Right ventricle myocardium superior (tissue), 1 donor: Measurements from ENCODE around the gene CAMK1G. TPM values are rescaled to one million over a fixed set of nuclear protein-coding genes. Genes with fewer than 3 reads are reported as not detected.

Experiments used
- ATAC-seq: fragments of 200-7000 bp; cut with Tn5 transposase; one replicate; pipeline ENCODE4 v1.9.1; 2020; ENCODE audit warnings: mild to moderate bottlenecking; ENCODE audit not compliant: poor library complexity
- DNase-seq: peaks from one replicate; pipeline ENCODE4 v3.0.0-alpha.2; 2020
- intact Hi-C: fragments of 100-400 bp; cut with DNase I; formaldehyde crosslinking; loops from one replicate; pipeline ENCODE4 v1.11.2; 2022
- total RNA-seq: library from RNA; stranded (reverse); fragmentation: NEBNext Ultra II Directional; extraction: Animal tissue kit (Norgen Biotek cat#: 25700); gene quantifications from one replicate; pipeline ENCODE4 v1.2.1, GENCODE V29; 2021
- donor health status: DM: no; HTN: yes; CAD: no; lungs with severe emphysema.

CAMK1G gene
- total RNA-seq, 1 donor from 2014 or later: not detected

GRCh38 chr1:209560952-209561351 lies 22.6 kb upstream of the CAMK1G start:
- intact Hi-C loops: loop anchor here (10.0 kb wide), 1 partner anchor 356 kb away; no protein-coding TSS in a partner anchor
- DNase-seq: no peak
- no peak for ATAC-seq

DNA sequence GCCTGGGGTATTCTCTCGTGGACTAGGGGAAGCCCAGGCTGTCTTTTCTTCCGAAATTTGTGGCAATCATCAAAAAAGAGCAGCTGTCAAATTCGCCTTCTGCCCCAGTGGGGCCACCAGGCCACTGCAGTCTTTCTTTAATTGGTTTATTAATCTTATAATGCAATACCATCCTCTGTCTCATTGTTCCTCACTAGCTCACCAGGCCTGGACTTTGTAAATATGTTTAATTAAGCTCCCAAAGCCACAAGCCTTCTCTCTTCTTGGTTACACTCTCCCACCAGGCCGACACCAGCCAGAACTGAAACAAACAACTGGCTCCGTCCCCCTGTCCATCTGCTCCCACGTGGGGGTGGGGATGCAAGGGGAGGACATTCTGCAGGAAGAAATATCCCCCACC lies 22.0 kb upstream of the CAMK1G start:
- intact Hi-C loops: loop anchor here (10.0 kb wide), 1 partner anchor 357 kb away; no protein-coding TSS in a partner anchor
- DNase-seq (no peak), ATAC-seq (no peak)

GRCh38 chr1:209564849-209565248 lies 18.7 kb upstream of the CAMK1G start:
- DNase-seq: no peak
- intact Hi-C loops: loop anchor here (10.0 kb wide), 1 partner anchor 360 kb away; no protein-coding TSS in a partner anchor
- ATAC-seq: no peak

- peak; percentile 87 for ATAC-seq
These were observed 17.5 kb upstream of the CAMK1G start for GRCh38 chr1:209565759-209566678.

DNA sequence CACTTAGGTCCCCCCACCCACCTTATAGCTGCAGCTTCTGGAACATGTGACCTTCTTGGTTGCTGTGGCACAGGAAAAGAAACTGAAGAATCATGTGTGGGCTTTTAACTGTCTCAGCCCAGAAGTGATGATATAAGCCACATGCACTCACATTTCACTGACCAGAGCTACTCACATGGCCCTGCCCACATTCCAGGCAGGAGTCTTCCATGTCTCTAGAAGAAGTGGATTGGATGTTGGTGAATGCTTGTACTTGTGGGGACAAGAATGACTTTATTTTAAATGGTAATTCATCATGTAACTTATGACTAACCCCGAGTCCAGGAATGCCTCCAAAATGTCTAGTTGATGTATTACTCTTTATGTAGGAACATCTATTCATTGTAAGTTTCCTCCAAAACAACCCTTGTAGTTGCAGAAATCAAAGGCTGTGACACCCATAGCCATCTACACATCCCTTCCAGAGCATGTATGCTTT lies 15.8 kb upstream of the CAMK1G start:
- ATAC-seq: no peak
- DNase-seq: no peak
- intact Hi-C loops: loop anchor here (10.0 kb wide), 1 partner anchor 363 kb away; no protein-coding TSS in a partner anchor

More at GRCh38 chr1:209565759-209566678, 17.5 kb upstream of the CAMK1G start:
- intact Hi-C loops: loop anchor here (10.0 kb wide), 1 partner anchor 361 kb away; no protein-coding TSS in a partner anchor
- peak; percentile 80 for DNase-seq

GRCh38 chr1:209569455-209570207 lies 13.9 kb upstream of the CAMK1G start:
- DNase-seq (peak; percentile 83), ATAC-seq (peak; percentile 79)
- intact Hi-C loops: loop anchor here (10.0 kb wide), 2 partner anchors 365 to 415 kb away; no protein-coding TSS in a partner anchor

GRCh38 chr1:209570743-209571142 lies 12.8 kb upstream of the CAMK1G start:
- intact Hi-C loops: loop anchor here (10.0 kb wide), 1 partner anchor 414 kb away; no protein-coding TSS in a partner anchor
- ATAC-seq: no peak
- DNase-seq: no peak

DNA sequence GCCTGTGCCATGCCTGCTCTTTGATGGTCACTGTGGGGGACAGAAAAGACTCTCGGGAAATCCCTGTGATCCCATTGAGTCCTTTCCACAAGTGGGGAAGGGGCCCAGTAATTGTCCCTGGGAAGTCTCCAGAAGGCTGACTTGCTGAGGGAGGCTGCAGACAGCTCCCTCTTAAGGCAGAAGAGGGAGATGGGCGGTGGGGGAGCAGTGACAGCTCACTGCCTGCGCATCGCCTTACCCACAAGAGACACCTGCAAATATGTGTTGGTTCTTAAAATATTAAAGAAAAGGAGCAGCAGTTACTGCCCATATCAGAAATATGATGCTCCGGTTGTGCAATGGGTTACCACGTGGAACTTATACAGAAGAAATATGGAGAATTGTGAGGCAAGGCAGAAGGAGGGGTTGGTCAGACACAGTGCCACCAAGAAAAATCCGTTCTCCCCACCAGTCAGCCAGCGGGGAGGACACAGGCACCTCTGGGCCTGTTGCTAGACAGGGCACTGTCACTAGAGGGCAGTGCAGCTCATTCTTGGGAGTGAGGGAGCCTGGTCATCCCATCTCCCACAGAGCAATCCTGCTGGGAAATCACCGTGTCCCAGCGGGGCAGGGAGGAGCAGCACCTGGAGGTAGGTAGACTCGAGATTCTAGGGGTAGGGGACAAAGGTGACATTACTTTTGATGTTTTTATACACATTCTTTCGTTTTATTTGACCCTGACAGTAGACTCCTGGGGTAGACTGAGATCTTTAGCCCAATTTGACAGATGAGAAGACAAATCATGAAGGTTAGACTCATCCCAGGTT lies 6.9 kb upstream of the CAMK1G start:
- intact Hi-C loops: loop anchor here (2.0 to 10.0 kb wide), 3 partner anchors 116 to 408 kb away; no protein-coding TSS in a partner anchor
- DNase-seq (peak; percentile 81), ATAC-seq (peak; percentile 97)

DNA sequence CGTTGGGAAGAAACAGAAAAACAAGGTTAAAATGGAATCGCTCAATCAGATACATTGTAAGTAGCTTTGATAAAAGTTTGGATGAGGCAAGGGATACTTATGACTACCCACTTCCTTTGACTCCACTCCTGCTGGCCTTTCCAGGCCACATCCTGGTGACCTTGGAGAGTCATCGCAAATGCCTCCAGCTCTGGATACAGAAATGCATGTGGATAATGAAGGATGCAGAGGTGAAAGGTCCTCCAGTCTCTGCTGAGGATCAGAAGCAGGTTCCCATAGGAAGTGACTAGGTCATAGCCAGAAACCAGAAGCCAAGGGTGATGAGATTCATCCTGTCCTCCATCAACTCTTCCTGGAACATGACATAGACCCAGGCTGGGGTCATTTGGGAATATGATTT lies 6.2 kb upstream of the CAMK1G start:
- intact Hi-C loops: loop anchor here (2.0 to 10.0 kb wide), 3 partner anchors 115 to 407 kb away; no protein-coding TSS in a partner anchor
- ATAC-seq (no peak), DNase-seq (no peak)

DNA sequence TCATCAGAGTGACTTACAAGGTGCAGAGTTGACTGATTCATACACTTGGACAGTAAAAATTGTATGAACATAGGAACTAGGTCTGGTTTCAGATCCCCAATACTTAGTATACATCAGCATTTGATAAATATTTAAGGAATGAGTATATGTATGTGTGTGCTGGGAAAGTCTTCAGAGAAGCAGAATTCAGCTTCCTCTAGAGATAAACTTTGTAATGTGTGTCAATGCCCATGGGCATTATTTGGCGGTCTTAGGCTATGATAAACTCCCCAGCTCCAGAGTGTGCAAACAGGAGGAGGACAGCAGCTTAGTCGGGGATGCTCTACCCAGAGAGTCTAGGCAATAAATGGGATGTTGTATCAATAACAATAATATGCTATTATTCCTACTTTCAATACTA lies 2.9 kb upstream of the CAMK1G start:
- intact Hi-C loops: no loop called here
- DNase-seq: no peak
- no peak for ATAC-seq

DNA sequence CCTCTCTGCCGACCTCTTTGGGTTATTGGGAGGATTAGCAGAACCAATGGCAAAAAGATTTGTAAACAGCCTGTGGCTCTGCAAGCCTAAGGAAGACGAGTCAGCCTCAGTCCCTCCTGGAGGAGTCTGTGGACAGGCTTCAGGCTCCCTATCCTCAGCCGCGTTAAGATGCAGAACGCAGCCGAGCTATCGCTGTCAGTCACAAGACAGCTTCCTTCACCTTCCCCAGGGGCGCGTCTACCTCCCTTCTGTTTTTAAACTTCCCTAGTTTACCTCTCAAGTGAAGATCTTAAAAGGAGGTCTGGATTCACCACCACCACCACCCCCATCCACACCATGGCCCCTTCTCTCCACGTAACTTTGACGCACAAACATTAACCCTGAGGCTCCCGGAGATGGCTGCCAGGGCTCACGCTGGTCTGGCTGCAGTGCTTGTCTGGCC lies 738 bp downstream of the CAMK1G start:
- ATAC-seq (no peak), DNase-seq (no peak)
- intact Hi-C loops: no loop called here

DNA sequence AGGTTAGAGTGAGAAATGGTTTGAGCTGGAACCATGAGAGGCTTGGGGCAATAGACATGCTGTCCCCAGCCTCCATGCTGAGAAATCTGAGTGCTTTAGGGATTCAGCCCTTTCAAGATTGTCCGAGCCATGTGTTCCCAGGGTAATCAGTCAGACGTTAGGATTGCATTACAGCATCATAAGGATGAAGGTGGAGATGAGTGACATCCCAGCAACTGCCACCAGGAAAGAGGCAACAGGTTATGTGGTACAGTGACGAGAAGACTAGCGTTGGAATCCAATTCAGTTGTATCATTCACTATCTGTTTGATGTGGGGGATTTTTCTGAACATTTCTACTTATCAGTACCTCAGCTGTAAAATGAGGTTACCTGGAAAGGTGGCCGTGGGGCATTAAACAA lies 1.7 kb downstream of the CAMK1G start:
- intact Hi-C loops: no loop called here
- DNase-seq: no peak
- ATAC-seq: no peak

DNA sequence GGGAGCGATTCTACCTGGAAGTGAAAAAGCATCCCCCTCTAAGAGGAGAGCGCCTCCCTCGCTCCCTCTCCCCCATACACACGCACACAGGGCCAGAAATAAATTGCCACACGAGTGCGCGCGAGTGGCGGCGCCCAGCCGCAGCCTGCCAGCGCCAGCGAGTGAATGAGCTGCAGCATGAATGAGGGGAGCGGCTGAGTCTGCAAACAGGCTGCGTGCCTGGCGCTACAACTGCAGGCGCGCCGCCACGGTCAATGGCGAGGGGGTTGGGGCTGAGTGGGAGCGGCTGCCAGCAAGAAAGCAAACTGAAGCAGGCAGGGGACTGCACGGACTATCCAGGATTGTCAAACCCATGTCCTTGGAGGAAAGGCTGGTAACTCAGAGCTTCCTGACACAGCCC lies 2.2 kb downstream of the CAMK1G start:
- intact Hi-C loops: no loop called here
- DNase-seq: peak; percentile 75
- ATAC-seq: peak; percentile 94

GRCh38 chr1:209586221-209586740 lies 2.8 kb downstream of the CAMK1G start:
- intact Hi-C loops: no loop called here
- ATAC-seq (no peak), DNase-seq (no peak)

GRCh38 chr1:209587789-209588188 lies 4.3 kb downstream of the CAMK1G start:
- intact Hi-C loops: no loop called here
- DNase-seq: no peak
- no peak for ATAC-seq

DNA sequence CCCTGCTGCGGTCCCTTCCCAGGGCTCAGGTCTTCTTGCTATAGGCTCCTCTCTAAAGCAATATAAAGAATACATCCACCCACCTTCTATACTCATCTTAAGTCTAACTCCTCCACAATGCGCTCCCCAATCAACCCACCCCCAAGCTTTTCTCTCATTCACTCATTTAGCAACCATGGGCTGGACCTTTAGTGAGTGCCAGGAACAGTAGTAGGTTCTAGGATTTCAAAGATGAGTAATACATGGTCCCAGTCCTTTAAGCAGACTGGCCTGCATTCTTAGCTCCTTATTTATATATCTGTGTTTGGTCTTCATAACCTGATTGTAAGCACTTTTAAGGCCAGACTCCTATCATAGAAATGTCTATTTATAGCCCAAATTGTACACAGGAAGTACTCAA lies 5.9 kb downstream of the CAMK1G start:
- intact Hi-C loops: no loop called here
- ATAC-seq: no peak
- DNase-seq: no peak

DNA sequence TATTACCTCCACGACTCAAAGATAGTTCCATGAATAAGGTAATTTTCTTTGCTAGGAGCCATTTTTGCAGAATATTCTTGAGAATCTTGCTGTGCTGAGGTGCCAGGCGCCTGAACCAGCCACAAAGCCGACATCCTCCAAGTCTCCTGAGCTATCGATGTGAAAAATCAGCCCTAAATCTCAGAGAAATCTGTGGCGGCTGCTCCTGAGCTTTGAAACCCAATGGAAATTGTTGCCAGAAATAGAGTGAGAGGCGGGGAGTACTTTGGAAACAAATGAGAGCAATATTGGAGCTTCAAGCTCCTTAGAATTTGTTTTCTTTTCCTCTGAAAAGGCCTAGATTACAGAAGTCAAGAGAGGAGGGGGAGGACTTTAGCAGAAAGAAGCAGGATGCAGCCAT lies 6.3 kb downstream of the CAMK1G start:
- ATAC-seq (no peak), DNase-seq (no peak)
- intact Hi-C loops: no loop called here

GRCh38 chr1:209590405-209590804 lies 6.9 kb downstream of the CAMK1G start:
- ATAC-seq (peak; percentile 32), DNase-seq (no peak)
- intact Hi-C loops: no loop called here
